NOMO-1 treated with DMSO at 0.1 percent for 48 hours (cell line): ENCODE results near the gene NOP9.

Experiments
- DNase-seq: peaks from one replicate; lab custom pipeline; 2025; ENCODE audit not compliant: unreplicated experiment; lab: John Stamatoyannopoulos, UW

Gene NOP9

DNA sequence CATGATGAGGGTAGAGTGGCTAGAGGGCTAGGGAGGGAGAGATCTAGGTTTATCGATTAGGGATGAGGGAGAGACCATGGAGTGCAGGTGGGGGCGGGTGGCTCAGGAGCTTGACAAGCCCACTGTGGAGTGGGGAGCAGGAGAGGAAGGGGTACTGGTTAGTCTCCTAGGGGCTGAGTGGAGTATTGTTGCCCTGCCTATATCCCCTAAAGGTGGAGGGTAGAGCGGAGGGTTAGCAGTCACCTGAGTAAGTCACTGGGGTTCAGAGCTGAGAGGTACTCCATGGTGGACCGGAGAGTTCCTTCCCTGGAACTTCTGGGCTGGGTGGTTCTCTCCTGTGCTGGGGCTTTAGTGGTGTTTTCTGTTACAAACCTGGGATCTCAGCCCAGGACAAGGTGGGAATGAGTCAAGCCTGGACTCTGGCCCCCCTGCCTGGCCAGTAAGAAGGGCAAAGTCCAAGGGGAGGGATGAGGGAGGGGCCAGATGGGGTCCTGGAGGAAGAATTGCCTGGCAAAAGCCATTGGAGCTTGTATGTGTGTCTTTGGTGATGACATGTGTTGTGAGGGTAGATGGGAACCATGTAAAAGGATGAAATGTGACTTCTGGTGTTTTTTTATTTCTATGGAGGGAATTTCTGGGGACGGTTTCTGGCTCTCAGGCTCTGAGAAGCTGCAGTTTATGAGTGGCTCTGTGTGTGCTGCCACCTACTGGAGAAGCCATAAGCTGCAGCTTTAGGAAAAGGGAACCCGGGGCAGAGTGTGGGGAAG lies 8.1 kb downstream of the NOP9 start, which contains the start of gene CIDEB:
TSS of gene CIDEB (minus strand) at position 403 of the 767 bp plus-strand sequence. CDS start at position 284, 119 bp downstream.
- peak; percentile 46 for DNase-seq

DNA sequence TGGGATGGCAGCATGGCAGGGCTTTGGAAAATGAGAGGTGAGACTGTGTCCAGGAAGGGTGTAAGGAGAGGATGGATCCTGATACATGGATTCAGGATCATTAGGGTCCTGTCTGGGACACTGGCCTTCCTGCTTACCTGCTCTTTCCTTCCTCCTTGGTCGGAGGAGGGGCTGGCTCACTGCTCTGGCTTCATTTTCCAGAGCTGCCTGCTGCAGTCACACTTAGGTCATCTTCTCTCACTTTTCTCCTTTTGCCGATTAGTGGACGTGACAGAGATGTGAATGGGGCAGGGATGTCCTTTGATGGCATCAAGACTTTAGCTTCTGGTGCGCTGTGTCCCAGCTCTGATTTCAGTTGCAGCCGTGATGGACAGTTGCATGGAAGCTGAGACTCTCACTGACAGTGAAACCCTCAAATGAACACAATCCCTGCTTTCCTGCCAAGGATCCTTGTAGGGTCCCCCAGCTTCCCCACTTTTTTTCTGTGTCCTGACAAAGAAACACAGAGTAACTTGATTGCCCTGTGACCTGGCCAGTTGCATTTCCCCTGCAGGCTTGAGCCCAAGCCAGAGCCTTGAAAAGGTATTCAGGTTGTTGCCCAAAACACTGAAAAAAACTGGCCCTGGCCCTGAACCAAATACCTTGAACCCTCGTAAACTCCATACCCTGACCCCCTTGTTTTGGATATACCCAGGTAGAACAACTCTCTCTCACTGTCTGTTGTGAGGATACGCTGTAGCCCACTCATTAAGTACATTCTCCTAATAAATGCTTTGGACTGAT lies 8.9 kb downstream of the NOP9 start:
- no peak for DNase-seq

DNA sequence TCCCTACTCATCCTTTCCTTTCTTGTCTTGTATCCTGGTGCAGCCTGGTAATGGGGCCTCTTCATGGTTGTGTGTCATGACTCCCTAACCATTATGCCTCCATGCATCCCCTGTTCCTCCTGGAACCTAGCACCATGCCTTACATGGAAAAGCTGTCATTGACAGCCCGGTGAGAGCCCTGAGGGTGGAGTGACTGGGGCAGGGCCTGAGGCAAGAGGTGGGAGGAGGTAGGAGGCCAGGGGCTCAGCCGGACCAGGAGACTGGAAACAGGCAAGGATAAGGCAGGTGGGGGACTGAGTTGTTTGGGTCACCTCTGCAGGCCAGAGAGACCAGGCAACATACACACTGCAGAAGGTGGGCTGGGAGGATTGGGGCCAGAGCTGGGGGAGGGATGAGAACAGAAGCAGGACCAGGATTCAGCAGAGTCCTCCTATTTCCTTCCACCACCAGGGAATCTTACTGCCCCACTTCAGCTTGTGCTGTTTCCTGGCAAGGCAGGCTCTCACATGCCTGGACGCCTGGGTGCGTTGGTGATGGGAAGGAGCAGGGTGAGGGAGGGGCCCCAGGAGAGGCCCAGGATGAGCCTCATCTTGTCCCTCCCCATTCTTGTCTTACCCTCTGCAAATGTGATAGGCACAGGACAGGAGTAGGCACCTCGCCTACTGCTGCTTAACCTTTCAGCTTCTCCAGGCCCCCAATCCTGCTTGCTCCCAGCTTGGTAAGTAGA lies 10.1 kb downstream of the NOP9 start, which contains the start of gene LTB4R2:
TSS of gene LTB4R2 (plus strand) at position 603 of the 727 bp plus-strand sequence. CDS start 525 bp downstream, outside the sequence.
- DNase-seq, result no peak

DNA sequence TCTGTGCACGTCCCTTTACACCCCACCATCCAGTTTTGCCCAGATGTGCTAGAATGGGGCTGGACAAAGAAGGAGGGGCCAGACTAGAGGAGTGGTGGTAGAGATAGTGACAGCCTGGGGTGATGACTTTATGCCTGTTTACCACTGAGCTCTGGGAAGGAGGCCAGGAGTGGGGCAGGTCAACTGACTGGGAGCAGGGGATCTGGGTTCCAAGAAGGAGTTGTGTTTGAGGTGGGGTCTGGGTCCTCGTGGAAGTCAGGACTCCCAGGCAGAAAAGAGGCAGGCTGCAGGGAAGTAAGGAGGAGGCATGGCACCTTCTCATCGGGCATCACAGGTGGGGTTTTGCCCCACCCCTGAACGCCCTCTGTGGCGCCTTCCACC lies 10.6 kb downstream of the NOP9 start:
- no peak for DNase-seq

DNA sequence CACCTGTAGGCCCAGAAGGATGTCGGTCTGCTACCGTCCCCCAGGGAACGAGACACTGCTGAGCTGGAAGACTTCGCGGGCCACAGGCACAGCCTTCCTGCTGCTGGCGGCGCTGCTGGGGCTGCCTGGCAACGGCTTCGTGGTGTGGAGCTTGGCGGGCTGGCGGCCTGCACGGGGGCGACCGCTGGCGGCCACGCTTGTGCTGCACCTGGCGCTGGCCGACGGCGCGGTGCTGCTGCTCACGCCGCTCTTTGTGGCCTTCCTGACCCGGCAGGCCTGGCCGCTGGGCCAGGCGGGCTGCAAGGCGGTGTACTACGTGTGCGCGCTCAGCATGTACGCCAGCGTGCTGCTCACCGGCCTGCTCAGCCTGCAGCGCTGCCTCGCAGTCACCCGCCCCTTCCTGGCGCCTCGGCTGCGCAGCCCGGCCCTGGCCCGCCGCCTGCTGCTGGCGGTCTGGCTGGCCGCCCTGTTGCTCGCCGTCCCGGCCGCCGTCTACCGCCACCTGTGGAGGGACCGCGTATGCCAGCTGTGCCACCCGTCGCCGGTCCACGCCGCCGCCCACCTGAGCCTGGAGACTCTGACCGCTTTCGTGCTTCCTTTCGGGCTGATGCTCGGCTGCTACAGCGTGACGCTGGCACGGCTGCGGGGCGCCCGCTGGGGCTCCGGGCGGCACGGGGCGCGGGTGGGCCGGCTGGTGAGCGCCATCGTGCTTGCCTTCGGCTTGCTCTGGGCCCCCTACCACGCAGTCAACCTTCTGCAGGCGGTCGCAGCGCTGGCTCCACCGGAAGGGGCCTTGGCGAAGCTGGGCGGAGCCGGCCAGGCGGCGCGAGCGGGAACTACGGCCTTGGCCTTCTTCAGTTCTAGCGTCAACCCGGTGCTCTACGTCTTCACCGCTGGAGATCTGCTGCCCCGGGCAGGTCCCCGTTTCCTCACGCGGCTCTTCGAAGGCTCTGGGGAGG lies 11.3 kb downstream of the NOP9 start, which contains the start of gene LTB4R:
TSS of gene LTB4R (plus strand) at position 857 of the 959 bp plus-strand sequence. CDS start 4,150 bp downstream, outside the sequence.
- peak; percentile 70 for DNase-seq

DNA sequence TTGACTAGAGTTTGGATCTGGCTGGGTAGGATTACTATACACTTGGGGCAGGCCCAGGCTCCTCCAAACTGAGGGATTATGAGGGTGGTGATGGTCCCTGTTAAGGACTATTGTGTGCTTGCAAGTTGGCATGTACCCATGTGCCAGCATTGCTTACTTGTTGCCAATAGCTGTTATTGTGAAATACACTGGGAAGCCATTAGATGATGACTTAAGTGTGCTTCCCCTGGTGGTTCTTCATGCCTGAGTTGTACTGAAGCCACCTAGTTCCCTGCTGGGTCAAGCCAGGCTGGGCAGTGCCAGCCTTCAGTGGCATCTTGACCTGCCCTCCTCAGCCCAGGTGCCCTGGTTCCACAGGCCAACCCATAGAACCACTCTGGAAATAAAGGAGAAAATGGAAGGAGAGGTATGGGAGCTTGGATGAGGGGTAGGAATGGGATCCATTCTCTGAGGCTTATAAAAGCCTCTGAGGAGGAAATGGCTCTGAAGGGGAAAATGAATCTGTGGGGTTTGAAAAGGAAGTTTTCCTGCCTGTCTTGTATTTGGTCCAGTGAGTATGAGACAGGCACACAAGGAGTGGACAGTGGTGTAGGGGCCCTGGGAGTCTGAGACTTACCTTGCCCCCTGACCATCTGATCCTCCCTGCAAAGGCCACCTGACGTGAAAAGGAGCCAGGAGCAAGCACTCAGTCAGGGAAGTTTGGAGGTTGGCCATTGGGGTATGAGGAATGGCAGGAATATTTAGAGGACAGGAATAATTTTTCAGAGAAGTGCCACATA lies 12.4 kb downstream of the NOP9 start:
- peak; percentile 58 for DNase-seq

DNA sequence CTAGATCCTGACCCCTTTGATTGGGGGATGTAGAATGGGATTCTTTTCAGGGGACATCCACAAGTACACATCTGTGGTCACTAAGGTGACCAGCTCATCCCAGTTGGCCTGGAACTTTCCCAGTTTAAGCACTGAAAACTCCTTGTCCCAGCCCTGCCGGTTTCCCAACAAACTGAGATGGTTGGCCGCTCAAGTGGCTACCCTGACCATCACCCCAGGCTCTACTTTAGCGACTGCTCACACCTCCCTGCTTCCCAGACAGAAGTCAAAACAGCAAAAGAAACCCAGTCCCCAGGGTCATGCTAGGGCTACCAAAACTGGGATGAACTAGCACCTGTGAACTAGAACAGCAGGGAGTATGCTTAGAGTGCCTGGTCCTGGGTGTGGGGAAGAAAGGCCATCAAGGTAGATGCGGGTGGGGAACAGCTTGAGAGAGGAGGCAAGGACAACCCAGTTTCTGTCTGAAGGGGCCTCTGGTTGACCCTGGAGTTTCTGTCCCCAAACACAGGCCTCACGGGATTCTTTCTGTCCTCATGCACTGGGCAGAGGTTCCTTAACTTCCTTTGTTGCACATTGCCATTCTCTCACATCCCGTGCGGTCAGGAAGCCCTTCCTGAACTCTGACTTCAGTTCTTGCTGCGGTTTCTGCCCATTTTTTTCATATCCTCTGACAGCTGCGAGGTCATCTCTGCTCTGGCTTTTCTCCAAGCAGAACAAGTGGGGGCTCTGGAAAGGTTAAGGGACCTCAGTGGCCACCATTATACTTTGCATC lies 13.3 kb downstream of the NOP9 start:
- DNase-seq, result peak; percentile 84

DNA sequence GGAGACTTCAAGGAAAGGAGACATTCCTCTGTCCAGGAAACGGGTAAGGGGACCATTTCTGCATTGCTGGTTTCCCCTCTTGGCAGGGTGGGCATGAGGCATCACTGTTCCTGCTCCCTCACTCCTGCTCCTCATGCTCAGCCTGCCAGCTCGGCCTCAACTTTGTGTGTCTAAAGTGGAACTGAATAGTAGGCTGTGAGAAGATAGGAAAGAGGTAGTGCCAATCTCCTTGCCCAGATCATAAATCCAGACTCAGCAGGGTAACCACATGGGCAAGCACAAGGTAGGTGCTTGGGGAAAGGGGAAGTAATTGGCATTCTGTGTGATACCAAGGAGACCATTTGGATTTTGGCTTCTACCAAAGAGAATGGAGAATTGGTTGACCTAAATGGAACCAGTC lies 14.3 kb downstream of the NOP9 start:
- DNase-seq, result peak; percentile 62

DNA sequence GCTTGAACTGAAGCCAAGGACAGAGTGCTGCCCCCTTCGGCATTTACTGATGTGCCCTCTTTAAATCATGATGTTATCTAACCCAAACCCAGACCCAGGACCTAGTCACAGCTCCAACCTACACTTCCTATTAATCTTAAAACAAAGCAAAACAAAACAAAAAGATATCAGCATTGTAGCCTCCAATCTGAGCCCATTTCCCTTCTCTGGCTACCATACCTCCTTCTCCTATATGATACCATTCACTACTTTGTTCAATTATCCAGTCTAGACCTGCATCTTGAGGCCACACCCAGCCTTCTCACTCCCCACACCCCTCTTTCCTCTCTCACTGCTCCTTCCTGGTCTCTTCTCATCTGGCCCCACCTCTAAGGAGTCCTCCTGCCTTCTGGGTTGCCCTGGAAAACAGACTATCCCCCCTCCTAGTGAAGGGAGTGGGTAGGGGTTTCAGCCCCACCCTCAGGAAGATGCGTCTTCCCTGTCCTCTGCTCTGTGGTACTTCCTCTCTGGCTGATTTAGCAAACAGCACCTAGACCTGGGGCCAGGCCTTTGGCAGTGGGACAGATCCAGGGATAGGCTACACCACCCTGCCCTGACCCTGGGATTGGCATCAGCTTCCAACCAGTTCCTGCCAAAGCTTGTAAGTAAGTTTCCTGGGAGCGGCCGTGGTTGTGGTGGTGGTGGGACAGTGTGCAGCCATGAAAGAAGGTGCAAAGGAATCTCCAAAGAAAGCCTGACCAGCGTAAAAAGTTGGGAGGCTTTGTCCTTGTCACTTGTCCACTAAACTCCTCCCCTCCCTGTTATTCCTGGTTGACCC lies 14.9 kb downstream of the NOP9 start:
- no peak for DNase-seq

DNA sequence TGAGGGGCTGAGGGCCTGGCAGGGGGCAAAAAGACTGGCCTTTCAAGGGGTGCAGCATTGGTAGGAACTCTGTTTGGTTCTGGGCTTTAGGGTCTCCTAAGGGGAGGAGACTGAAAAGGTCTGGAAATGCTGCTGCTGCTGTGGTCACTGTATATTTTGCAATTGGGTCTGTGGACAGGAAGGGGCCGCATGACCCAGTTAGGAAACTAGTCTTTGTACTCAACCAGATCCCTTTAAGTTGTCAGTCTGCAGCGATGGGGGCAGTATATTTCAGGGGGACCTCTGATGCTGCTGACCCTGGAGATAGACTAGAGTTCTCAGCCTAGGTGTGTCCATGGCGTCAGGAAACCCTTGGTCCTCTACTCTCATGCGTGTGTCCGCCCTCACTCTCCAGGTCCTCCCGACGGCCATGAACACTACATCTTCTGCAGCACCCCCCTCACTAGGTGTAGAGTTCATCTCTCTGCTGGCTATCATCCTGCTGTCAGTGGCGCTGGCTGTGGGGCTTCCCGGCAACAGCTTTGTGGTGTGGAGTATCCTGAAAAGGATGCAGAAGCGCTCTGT lies 15.7 kb downstream of the NOP9 start:
- no peak for DNase-seq

DNA sequence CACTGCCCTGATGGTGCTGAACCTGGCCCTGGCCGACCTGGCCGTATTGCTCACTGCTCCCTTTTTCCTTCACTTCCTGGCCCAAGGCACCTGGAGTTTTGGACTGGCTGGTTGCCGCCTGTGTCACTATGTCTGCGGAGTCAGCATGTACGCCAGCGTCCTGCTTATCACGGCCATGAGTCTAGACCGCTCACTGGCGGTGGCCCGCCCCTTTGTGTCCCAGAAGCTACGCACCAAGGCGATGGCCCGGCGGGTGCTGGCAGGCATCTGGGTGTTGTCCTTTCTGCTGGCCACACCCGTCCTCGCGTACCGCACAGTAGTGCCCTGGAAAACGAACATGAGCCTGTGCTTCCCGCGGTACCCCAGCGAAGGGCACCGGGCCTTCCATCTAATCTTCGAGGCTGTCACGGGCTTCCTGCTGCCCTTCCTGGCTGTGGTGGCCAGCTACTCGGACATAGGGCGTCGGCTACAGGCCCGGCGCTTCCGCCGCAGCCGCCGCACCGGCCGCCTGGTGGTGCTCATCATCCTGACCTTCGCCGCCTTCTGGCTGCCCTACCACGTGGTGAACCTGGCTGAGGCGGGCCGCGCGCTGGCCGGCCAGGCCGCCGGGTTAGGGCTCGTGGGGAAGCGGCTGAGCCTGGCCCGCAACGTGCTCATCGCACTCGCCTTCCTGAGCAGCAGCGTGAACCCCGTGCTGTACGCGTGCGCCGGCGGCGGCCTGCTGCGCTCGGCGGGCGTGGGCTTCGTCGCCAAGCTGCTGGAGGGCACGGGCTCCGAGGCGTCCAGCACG lies 16.4 kb downstream of the NOP9 start:
- DNase-seq, result no peak

DNA sequence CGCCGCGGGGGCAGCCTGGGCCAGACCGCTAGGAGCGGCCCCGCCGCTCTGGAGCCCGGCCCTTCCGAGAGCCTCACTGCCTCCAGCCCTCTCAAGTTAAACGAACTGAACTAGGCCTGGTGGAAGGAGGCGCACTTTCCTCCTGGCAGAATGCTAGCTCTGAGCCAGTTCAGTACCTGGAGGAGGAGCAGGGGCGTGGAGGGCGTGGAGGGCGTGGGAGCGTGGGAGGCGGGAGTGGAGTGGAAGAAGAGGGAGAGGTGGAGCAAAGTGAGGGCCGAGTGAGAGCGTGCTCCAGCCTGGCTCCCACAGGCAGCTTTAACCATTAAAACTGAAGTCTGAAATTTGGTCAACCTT lies 16.9 kb downstream of the NOP9 start:
- no peak for DNase-seq

DNA sequence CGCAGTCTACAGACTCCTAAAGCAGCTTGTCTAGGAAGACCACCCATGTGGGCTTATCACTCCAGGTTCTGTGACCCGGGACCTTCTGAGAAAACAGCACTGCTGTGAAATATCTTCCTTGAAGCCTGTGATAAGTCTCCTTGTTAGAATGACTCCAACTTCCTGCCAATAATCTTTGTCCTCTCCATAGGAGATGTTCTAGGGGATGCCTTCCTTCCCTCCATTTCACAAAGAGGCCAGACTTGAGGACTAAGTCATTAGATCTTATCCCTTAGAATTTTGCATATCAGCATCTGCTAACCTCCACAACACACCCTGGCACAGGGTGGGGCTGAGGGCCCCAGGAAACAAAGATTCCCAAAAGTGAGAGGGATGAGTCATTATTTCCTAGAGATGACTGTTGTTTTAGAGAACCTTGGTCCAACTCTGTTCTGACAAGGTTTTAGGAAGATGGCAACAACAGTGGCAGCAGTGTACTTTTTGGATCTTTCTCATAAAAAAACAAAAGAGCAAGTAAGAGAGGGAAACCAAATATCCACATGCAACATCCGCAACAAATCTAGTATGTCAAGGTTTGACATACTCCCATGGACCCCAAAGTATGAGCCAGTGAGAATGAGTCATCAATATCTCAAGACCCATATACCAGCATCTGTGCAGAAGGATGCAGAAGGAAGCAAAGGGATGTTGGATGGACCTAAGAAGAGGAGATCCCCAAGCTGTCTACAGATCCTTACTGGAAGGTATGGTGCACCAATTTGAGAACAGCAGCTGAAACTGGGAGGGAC lies 17.7 kb downstream of the NOP9 start:
- DNase-seq, result no peak

DNA sequence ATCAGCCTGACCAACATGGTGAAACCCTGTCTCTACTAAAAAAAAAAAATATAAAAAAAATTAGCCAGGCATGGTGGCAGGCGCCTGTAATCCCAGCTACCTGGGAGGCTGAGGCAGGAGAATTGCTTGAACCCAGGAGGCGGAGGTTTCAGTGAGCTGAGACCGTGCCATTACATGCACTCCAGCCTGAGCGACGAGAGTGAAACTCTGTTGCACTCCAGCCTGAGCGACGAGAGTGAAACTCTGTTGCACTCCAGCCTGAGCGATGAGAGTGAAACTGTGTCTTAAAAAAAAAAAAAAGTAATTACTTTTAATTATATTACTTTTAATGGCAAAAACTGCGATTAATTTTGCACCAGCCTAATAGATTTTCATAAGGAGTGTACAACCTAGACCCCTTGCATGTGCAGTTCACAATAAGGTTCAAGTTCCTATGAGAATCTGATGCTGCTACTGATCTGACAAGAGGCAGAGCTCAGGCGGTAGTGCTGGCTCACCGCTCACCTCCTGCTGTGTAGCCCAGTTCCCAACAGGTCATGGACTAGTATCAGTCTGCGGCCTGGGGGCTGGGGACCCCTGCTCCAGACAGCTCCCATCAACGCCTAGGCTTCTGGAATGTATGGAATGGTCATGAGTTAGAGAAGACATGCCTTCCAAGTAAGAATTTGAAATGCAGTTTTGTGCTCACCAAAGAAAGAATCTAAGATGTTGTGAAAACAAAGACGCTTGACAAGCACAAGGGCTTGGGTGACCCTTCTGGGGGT lies 21.7 kb downstream of the NOP9 start:
- DNase-seq, result no peak

DNA sequence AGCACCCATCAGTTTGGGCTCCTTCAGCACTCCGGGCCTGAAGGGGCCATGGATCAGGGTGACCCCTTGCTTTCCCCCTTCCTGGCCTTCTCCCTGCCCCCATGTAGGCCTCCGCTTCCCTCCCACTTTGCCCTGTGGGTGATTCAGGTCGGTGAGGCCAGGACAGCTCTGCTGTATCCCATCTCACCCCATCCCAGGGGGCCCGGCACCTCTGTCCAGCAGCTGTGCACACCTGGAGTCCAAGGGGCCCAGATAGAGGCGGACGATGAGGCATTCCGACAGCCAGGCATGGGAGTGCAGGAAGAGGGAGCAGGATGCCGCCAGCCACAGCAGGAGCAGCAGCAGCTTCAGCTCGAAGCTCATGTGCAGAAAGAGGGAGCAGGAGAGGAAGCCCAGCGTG lies 23.0 kb downstream of the NOP9 start:
- no peak for DNase-seq
